ENCODE data around the gene TGFBR2.
"Not testable (repeated sequence)": the region's sequence is repeated elsewhere in the genome, so short reads cannot be mapped to it uniquely, and the experiment has no call there.

TGFBR2 gene

DNA sequence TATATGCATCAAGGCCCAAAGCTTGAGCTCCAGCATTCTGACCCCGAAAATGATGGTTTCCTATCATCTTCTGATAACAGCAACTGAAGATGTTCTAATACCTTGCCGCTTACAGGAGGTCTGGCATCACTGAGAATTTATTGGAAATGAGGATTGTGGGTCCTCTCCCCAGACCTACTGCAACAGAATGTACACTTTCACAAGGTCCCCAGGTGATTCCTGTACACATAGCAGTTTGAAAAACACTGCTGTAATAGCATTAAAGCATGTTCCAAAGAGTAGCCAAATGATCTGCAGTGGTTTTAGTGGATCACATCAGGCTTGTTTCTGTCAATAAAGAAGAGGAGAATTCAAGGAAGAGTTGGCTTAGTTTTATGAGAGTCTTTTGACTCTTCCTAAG, 11.3 kb downstream of the TGFBR2 start:
- DNase-seq (ENCODE audit: low read depth in 1 of 2, low spot score in 1 of 2) = no peak

DNA sequence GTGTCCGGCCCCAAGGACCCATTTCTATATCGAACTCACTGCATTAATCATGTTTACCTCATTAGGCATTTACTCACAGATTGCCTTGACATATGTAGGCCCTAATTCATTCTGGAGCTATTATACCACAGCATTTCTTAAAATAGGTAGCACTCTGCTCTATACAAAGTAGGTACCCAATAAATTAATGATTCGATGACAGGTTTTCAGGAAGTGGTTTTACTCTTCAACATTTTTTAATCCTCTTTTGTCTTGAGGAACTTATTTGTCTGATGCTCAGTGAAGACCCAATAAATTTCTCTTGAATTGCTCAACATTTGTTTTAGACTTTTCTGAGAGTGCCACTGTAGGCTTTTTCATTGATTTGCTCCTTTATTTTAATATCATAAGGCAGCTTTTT, 12.1 kb downstream of the TGFBR2 start:
- DNase-seq (ENCODE audit: low read depth in 1 of 2, low spot score in 1 of 2) = no peak

DNA sequence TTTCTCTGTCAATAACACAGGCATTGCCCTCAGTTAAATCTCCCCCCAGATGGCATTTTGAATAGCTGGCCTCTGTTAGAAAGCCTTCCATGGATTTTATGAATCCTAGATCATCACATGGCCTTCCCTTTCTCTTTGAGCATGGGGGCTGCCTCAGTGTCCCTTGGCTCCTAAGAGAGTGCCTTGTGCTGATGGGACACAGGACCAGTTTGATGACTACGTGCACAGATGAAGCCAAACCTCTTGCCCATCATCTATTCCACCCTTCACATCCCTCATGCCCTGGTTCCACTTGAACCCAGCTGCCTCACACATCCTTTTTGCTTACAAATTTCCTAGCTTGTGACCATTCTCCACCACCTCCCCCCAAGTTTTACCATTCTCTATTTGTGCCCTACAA, 12.9 kb downstream of the TGFBR2 start:
- DNase-seq (ENCODE audit: low read depth in 1 of 2, low spot score in 1 of 2) = no peak

DNA sequence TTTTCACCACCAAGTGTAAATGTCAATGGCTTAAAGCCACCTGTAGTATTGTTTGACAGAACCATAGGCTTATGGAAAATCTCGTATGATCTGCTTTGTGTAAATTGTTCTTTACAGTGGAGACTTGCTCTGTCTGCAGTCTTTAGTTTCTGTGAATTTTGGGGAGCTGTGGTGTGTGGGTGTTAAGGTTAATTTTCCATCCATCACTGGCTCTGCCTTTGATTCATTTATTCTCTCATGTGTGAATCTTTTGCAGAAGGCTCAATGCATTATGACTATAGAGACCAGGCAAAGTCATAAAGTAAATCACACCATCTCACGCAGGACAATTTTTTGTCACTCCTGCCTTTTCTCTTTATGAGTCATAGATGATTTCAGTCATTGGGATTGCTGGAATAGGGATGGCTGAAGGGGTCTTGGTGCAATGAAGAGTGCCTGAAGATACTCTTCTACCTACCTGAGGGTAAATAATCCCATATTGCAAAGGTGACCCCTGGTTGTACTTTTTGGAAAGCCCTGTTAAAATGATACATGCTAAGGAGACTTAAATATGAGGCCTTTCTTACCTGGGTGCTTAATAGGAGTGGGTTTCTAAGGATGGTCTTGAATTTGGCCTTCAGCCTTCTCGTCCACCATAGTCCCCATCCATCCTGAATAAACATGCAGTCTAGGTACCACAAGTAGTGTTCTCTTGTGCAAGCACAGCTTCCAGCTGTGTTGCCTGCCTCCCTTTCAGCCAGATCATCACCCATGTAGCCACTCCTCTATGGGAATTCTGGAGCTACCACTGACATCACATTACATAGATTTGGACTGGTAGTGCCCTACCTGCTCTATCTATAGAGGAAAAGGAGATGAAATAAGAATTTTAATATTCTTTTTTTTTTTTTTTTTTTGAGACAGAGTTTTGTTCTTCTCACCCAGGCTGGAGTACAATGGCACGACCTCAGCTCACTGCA, 14.3 kb downstream of the TGFBR2 start:
- DNase-seq (ENCODE audit: low read depth in 1 of 2, low spot score in 1 of 2) = peak in 1 of 2 donors; percentile 66

DNA sequence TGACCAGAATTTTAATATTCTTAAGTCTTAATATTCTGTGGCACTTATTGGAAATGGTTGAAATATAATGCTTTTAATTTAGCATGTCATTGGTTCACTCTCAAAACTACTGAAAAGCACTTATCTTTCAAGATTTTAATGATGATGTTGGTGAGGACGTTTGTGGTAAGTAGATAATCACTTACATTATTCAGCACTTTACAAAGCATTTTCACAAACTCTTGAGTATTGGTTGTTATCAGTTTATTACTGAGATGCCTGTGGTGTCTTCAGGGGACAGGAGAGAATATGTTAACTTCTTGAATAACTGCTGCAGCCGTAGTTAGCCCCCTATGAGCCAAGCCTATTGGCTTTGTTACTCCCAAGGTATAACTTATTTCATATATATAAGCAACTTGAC, 15.2 kb downstream of the TGFBR2 start:
- DNase-seq (ENCODE audit: low read depth in 1 of 2, low spot score in 1 of 2) = no peak

DNA sequence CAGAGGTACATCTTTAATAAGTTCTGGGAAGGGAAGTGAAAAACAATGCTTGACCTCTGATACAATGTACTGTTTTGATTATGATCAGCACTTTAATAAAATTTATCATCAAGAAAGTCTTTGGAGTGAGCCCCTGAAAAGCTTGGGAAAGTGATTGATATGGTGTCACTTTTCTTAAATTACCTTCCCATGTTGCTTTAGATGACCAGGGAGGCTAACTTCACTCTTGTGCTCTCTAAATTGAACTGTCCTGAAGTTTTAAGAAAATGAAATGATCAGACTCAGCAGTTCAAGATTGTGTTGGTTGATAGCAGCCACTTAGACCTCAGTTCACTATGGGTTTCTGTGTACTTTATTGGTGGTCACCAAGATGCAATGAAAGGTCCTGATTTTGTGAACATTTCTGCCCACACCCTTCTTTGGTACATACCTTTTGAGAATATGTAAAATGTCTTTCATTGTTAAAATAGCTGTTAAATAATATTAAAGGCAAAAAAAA, 15.7 kb downstream of the TGFBR2 start:
- no peak for DNase-seq (ENCODE audit: low read depth in 1 of 2, low spot score in 1 of 2)

DNA sequence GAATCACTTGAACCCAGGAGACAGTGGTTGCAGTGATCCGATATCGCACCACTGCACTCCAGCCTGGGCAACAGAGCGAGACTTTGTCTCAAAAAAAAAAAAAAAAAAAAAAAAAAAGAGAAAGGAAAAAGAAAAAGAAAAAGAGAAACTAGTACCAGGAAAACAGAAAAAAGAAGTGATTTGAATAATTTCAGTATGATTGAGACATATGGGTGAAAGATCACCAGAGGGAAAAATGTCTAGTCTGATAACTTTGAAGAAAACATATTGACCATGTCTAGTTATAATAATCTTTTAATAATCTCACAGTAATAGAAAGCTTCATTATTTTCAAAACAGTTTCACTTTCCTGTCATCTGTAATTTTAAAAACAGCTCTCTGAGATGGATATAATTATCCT, 16.4 kb downstream of the TGFBR2 start:
- DNase-seq (ENCODE audit: low read depth in 1 of 2, low spot score in 1 of 2) = no peak

DNA sequence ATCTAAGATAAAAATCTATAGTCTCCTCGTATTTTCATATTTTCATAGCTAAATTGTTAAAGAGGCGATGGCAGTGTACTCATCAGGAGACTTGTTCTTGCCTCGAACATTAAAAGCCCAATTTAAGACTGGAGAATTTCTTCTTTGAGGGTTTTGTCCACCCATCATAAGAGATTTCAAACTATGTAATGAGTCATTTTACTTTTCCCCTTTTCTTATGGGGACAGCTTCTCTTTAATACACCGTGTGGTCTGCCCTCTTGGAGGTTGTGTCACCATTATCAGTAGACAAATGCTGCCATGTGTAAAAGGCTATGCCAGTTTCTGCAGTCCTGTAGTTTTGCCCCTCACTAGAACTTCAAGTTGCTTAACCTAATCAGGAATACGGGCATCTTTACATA, 16.9 kb downstream of the TGFBR2 start:
- no peak for DNase-seq (ENCODE audit: low read depth in 1 of 2, low spot score in 1 of 2)

DNA sequence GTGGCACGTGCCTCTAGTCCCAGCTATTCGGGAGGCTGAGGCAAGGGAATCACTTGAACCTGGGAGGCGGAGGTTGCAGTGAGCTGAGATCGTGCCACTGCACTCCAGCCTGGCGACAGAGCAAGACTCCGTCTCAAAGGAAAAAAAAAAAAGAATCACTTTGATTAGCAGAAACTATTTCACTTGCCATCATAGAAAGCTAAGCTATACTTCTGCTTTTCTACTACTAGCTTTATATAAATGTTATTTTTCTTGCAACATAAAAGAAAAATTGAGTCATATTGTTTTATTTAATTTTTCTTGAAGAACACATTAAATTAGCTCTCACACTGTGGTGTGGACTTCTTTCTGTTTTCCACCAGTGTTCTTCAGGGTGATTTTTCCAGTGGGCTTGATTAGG, 18.1 kb downstream of the TGFBR2 start:
- not testable (repeated sequence) for DNase-seq (ENCODE audit: low read depth in 1 of 2, low spot score in 1 of 2)

DNA sequence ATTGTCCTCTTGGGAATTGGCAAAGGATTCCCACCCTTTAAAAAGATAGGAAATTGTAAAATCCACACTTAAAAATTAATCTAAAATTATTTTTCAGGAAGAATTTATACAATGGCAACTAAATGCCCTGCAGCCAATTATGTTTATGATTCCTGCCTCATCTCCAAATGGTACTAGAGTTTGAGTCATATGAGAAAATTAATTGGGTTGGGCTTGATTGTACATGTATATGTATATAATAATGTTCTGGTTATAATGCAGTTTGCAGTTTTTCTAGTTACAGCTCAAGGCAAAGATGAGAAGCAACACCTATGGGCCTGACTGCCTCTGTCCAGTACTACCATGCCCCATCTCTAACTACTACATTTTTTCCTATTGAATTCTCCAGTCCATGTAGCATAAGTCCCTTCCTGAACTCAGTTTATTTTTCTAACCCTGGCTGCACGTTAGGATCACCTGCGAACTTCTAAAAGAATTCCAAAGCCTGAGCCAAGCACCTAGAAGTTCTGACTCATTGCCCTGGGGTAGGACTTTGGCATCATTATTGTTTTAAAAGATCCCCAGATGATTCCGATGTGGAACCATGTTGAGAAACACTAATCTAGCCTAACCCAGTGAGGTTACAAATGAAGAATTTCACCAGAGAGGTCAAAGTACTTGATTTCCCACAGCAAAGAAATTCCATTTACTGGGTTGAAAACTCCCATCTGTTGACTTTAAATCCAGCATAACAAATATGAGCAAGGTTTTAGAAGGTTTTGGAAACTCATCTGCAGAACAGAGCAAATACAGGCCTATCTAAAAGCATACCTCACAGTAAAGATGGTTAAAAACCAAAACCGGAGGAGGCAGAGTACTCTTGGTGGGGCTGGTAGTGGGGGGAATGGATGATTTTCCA, 19.4 kb downstream of the TGFBR2 start:
- DNase-seq (ENCODE audit: low read depth in 1 of 2, low spot score in 1 of 2) = no peak

DNA sequence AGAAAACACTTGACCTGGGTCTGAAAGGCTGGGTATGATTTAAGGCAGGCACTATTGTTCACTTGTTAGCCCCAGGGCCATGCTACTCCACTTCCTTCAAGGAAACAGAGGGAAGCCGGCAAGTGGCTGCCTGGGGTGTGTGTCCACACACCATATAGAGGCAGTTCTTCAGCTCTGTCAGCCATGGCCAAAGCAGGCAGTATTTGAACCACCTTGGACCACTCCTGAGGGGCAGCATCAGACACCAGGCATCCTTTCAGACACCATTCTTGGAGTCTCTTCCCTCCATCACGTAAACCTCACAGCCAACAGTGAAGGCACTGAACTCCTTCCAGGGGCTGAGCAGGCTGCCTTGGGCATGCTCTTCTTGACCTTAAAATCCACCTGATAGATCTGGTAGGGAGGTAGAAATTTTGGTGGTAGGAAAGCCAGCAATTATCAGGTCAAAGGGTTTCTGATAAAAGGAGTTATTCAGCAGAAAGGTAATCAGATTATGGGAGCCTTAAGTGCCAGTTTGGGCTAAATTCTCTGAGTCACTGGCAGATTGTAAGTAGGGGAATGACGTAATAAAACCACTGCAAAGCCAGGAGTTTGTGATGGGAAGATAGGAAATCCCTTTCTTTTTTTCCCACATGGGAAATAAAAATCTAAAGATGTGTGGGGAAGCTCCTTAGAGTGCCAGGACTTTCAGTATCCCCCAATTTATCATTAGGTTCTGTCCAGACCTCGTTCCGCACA, 20.2 kb downstream of the TGFBR2 start:
- no peak for DNase-seq (ENCODE audit: low read depth in 1 of 2, low spot score in 1 of 2)

DNA sequence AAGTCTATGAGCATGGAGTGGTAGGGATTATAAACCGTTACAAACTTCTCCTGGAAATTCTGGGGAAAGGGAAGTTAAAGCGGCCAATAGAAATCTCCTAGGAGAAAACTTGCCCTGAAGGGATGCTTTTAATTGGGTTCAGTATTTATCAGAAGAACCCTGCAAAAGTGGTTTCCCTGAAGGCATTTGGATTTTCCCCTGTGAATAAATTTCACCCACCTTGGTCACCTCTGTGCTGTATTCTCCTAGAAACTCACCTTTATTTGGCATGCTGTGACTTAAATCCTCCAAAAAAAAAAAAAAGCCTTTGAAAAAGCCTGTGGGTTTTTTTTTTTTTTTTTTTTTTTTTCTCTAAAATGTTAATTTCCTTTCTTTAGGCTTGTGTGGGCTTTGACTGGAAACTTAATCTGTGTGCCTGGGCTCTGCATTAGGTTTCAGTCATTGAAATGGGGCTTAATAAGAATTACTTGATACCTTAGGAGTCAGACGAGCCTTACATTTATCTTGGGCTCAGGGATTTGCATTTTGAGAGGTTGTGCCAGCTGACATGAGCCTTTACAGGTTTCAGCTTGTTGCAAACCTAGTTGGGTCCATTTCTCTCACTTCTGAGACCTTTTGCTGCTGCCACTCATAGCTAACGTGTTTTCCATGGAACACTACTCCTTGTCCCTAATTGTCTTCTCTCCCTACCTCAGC, 22.0 kb downstream of the TGFBR2 start:
- DNase-seq (ENCODE audit: low read depth in 1 of 2, low spot score in 1 of 2) = no peak

DNA sequence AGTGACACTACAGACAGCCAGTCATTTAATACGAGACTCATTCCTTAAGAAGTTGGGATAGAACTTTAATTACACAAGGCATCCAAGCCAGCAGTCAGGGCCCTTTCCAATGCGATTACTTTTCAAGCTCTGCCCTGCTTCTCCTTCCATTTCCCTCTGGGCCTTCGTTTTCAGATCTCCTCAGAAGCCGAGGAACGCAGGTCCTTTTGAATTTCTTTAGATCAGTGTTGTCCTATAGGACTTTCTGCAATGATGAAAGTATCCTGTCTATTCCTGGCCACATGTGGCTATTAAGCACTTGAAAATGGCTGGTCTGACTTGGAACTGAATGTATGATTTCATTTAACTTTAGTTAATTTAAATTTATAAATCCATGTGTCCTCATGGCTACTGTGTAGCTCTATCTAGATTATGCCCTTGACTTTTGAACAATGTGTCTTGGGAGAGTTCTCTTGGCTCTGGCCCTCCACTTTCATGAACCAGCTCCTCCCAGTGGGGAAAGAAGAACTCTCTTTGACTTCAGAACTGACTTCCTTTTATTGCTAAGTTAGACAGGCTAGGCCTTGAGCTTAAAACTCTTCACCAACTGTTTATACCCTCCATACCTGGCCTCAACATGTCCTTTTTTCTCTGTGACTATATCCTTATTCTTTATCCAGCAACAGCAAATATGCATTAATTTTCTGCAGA, 22.6 kb downstream of the TGFBR2 start:
- DNase-seq (ENCODE audit: low read depth in 1 of 2, low spot score in 1 of 2) = no peak

DNA sequence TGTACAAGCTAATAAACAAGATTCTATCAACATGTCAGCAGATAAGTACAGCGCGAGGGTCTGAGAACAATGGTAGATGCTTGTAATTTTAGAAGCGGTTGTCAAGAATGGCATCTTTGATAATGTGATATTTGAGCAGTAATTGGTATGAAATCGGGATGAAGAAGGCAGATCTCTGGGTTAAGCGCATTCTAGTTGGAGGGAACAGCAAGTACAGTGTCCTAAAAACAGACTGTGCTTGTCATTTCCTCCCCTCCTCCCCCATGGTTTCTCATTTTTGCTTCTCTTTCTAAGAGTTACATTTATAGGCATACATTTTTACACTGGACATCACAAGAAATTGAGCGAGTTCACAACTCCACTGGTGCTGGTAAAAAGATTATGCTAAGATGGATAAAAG, 23.3 kb downstream of the TGFBR2 start:
- DNase-seq (ENCODE audit: low read depth in 1 of 2, low spot score in 1 of 2) = no peak

DNA sequence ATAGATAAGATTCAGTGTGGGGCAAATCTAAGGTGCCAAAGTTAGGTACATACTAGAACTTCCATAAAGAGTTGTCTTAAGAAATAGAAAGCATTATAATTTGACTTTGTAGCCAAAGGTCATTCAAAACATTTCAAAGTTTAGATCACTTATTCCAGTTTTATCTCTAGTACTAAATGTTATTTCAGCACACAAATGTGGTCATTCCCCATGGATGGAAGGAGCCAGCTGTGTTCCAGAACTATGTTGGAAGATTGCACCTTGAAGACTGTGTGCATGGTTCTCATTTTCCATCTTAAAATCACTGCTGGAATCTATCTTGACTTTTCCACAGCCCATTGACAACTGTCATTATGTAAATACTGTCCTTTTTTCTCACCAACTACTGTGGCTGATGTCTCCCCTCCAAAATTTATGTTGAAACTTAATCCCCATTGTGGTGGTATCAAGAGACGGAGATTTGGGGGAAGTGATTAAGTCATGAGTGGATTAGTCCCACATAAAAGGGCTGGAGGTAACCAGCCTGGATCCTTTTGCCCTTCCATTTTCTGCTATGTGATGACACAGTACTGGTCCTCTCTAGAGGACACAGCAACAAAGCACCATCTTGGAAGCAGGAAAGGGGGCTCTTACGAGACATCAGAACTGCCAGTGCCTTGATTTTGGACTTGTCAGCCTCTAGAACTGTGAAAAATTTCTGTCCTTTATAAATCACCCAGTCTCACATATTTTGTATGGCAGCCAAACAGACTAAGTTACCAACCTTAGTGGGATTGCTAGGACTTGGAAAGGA, 24.0 kb downstream of the TGFBR2 start:
- DNase-seq (ENCODE audit: low read depth in 1 of 2, low spot score in 1 of 2) = no peak

DNA sequence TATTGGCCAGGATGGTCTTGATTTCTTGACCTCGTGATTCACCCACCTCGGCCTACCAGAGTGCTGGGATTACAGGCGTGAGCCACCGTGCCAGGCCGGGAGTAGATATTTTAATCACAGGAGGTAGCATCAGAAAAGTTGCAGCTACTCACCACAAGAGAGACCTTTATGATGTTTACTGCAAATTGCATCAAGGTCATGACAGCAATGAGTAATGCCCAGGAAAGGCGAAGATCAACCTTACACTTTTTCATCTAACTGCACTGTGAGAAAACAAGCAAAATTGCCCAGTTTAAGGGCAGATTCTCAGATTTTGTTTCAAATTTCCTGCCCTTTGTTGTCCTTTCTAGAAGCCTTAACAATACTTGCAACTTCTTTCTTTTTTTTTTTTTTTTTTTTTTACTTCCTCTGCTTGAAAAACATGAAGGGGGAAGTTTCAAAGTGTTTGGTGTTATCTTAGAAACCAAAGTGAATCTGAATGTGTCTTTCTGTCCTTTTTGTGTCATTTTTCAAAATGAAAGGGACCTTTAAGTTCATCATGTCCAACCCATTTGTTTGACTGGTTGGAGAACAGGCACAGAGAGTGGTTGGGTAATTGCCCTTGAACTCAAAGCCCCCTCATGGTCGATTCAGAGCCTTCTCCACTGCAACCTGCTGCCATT, 25.0 kb downstream of the TGFBR2 start:
- DNase-seq (ENCODE audit: low read depth in 1 of 2, low spot score in 1 of 2) = no peak

DNA sequence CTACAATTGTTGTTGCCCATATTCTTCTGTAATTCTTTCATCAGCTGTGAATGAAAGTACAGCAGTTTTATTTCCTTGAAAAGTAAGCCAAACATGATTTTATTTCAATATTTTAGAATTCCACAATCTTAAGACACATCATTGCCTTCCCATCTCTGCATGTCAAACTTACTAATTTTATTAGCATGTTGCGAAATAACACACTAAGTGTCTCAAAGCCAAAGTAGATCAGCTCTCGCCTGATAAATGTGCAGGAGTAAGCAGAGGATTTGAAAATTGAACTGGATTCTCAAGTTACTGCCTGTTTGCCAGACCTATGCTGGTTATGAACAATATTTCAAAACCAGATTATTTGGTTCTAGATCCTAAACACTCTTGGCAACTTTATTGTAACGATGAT, 25.7 kb downstream of the TGFBR2 start:
- DNase-seq (ENCODE audit: low read depth in 1 of 2, low spot score in 1 of 2) = no peak

DNA sequence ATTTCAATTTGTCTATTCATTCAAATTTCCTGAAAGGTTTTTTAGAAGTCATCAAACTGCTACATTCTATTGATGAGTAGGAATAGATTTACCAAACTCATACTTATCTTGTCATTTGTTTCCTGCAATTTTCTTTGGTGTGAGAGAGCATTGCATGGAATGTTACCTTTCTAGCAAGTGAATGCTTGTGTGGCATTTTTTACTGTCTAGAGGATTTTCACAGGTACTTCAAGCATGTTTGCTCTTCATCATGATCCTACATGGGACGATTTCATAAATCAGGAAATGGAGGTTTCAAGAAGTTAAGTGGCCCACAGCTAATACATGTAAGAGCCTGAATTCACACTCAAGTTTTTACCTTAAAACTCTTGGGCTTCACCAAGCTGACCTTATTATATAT, 26.1 kb downstream of the TGFBR2 start:
- DNase-seq (ENCODE audit: low read depth in 1 of 2, low spot score in 1 of 2) = no peak

DNA sequence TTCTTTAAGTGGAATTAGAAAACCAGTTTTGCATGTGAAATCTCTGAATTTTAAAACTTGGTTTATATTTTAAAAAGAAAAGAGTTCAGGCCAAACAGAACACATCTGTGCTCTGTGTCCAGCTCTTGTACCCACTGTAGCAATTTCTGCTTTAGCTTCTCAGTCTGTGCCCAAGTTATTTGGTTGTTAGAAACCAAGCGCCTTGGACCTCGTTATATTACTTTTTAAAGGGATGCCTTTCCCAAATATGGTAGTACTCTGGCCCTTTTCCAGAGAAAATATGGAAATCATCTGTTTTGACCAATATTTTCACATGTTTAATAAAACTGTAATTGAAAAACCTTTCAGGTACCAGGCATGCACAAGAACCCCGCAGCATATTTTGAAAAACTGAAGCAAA, 27.3 kb downstream of the TGFBR2 start:
- no peak for DNase-seq (ENCODE audit: low read depth in 1 of 2, low spot score in 1 of 2)
